ENCODE data around the gene AGXT. TPM values are rescaled to one million over a fixed set of nuclear protein-coding genes. Genes with fewer than 3 reads are reported as not detected.

The AGXT gene
- total and polyA plus RNA-seq, 10 donors: 0.61 to 4.5 (median 1.6) TPM; not detected in 1

GRCh38 chr2:240893363-240893844 lies 24.8 kb downstream of the AGXT start:
- no peaks in the 10 kb centered on the region for H3K9me3 ChIP-seq
- intact Hi-C loops (cut with DNase I; ENCODE audit: low total_unique reads): no loop called here
- peaks cover 0 to 22% (median 10%) of the 10 kb centered on the region in 6 donors for H3K4me1 ChIP-seq
- no peak overlapping the region for H3K4me3 ChIP-seq
- H3K27me3 ChIP-seq (replicated peaks in 1 of 7): no peaks in the 10 kb centered on the region
- no peak overlapping the region for H3K27ac ChIP-seq
- no peak for TF ChIP-seq CTCF (IDR thresholded peaks at IDR 0.05 in 8 of 11, conservative IDR thresholded peaks at IDR 0.05 in 3 of 11)
- TF ChIP-seq POLR2A (IDR thresholded peaks at IDR 0.05): no peak
- TF ChIP-seq POLR2AphosphoS5 (IDR thresholded peaks at IDR 0.05): no peak
- 21 to 69% (median 51%) methylated on average over 9 to 17 of the region's 17 CpGs for WGBS, 5 donors
- no peaks in the 10 kb centered on the region for H3K36me3 ChIP-seq
- DNase-seq: no peak

GRCh38 chr2:240894006-240894405 lies 25.4 kb downstream of the AGXT start:
- WGBS, 5 donors: 74 to 90% (median 85%) methylated on average over 9 of the region's 9 CpGs
- Histone ChIP-seq H3K27ac (no peak overlapping the region), H3K4me3 (no peak overlapping the region), H3K4me1 (peaks cover 0 to 27% (median 13%) of the 10 kb centered on the region in 6 donors), H3K9me3 (no peaks in the 10 kb centered on the region), H3K36me3 (no peaks in the 10 kb centered on the region), H3K27me3 (replicated peaks in 1 of 7) (no peaks in the 10 kb centered on the region)
- DNase-seq: no peak
- TF ChIP-seq CTCF (IDR thresholded peaks at IDR 0.05 in 8 of 11, conservative IDR thresholded peaks at IDR 0.05 in 3 of 11) (no peak), POLR2AphosphoS5 (IDR thresholded peaks at IDR 0.05) (no peak), POLR2A (IDR thresholded peaks at IDR 0.05) (no peak)
- intact Hi-C loops (cut with DNase I; ENCODE audit: low total_unique reads): no loop called here

GRCh38 chr2:240894836-240895558 lies 26.4 kb downstream of the AGXT start:
- H3K4me3 ChIP-seq: no peak overlapping the region
- no peak overlapping the region for H3K27ac ChIP-seq
- WGBS, 5 donors: 82 to 87% (median 85%) methylated on average over 27 to 28 of the region's 28 CpGs
- DNase-seq: no peak
- no peaks in the 10 kb centered on the region for H3K9me3 ChIP-seq
- no peaks in the 10 kb centered on the region for H3K27me3 ChIP-seq (replicated peaks in 1 of 7)
- TF ChIP-seq CTCF (IDR thresholded peaks at IDR 0.05 in 8 of 11, conservative IDR thresholded peaks at IDR 0.05 in 3 of 11): no peak
- no peak for TF ChIP-seq POLR2AphosphoS5 (IDR thresholded peaks at IDR 0.05)
- TF ChIP-seq POLR2A (IDR thresholded peaks at IDR 0.05): no peak
- H3K4me1 ChIP-seq: peaks cover 0 to 37% (median 20%) of the 10 kb centered on the region in 6 donors
- intact Hi-C loops (cut with DNase I; ENCODE audit: low total_unique reads): no loop called here
- no peaks in the 10 kb centered on the region for H3K36me3 ChIP-seq

- Histone ChIP-seq H3K36me3 (no peaks in the 10 kb centered on the region), H3K27ac (peak within 1 kb of the TSS in 2 of 8 donors; percentile 80), H3K27me3 (replicated peaks in 1 of 7) (no peaks in the 10 kb centered on the region), H3K4me3 (no peak within 1 kb of the TSS), H3K4me1 (peaks cover 0 to 42% (median 20%) of the 10 kb centered on the region in 6 donors), H3K9me3 (no peaks in the 10 kb centered on the region)
- no peak for TF ChIP-seq CTCF (IDR thresholded peaks at IDR 0.05 in 8 of 11, conservative IDR thresholded peaks at IDR 0.05 in 3 of 11)
- no peak for TF ChIP-seq POLR2AphosphoS5 (IDR thresholded peaks at IDR 0.05)
- TF ChIP-seq POLR2A (IDR thresholded peaks at IDR 0.05): no peak
- 82 to 90% (median 89%) methylated on average over 5 to 24 of the region's 24 CpGs for WGBS, 5 donors
- intact Hi-C loops (cut with DNase I; ENCODE audit: low total_unique reads): no loop called here
- DNase-seq: no peak
Measured at GRCh38 chr2:240895656-240896388, 27.2 kb downstream of the AGXT start, which contains the start of gene MAB21L4. TSS of gene MAB21L4 (minus strand) at chr2:240896156. CDS start at chr2:240895997, 159 bp downstream.
